ENCODE results near the gene DNAH5. TPM values are rescaled to one million over a fixed set of nuclear protein-coding genes. Genes with fewer than 3 reads are reported as not detected.

Gene DNAH5
- total RNA-seq, 1 experiment from 2014 or later: 0.14 TPM

DNA sequence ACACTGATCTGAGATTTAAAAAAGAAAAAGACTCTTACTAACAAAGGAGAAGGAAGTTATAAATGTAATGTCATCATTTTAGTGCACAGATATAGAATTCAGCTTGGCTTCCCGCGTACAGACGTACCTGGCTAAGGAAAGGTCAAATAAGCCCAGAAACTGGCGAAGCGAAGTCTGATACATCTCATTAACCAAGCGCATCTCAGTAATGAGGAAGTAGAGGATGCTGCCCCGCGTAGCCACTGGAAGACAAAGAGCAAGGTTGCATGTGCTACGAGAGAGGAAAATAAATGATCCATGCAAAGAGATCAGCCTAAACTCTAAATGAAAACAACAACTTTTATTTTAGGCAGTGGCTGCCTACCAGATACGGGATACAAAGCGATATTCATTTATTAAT lies 208.8 kb downstream of the DNAH5 start:
- Histone ChIP-seq H3K4me3 (ENCODE audit: low read depth, low read length) (no peak overlapping the region), H3K27me3 (replicated peaks; ENCODE audit: control insufficient read depth, insufficient read depth, low read length) (no peaks in the 10 kb centered on the region), H3K9me3 (no peaks in the 10 kb centered on the region), H3K4me1 (no peaks in the 10 kb centered on the region), H3K36me3 (ENCODE audit: control insufficient read depth, insufficient read depth, low read length) (no peaks in the 10 kb centered on the region)
- POLR2A ChIA-PET: no interaction called here
- no peaks in the 10 kb centered on the region for H3K4me1 Mint-ChIP-seq (ENCODE audit: low read depth, unreplicated experiment)
- no peak for DNase-seq
- peaks cover 18% of the 10 kb centered on the region for H3K27me3 Mint-ChIP-seq (ENCODE audit: insufficient read depth, unreplicated experiment)
- no peak overlapping the region for H3K4me3 Mint-ChIP-seq (ENCODE audit: unreplicated experiment)
- intact Hi-C loops (cut with micrococcal nuclease; ENCODE audit: unreplicated experiment): no loop called here
- TF ChIP-seq, protein P1, sequence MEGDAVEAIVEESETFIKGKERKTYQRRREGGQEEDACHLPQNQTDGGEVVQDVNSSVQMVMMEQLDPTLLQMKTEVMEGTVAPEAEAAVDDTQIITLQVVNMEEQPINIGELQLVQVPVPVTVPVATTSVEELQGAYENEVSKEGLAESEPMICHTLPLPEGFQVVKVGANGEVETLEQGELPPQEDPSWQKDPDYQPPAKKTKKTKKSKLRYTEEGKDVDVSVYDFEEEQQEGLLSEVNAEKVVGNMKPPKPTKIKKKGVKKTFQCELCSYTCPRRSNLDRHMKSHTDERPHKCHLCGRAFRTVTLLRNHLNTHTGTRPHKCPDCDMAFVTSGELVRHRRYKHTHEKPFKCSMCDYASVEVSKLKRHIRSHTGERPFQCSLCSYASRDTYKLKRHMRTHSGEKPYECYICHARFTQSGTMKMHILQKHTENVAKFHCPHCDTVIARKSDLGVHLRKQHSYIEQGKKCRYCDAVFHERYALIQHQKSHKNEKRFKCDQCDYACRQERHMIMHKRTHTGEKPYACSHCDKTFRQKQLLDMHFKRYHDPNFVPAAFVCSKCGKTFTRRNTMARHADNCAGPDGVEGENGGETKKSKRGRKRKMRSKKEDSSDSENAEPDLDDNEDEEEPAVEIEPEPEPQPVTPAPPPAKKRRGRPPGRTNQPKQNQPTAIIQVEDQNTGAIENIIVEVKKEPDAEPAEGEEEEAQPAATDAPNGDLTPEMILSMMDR (IDR thresholded peaks at IDR 0.05; ENCODE audit: insufficient read depth in 1 of 2, low read depth in 1 of 2, low read length in 1 of 2, severe bottlenecking in 1 of 2, unreplicated experiment in 1 of 2): no peak
- H3K36me3 Mint-ChIP-seq (ENCODE audit: insufficient read depth, unreplicated experiment): no peaks in the 10 kb centered on the region
- BruUV-seq (replicated peaks): no TSS peak
- no peak overlapping the region for H3K27ac Mint-ChIP-seq (ENCODE audit: unreplicated experiment)
- no peaks in the 10 kb centered on the region for H3K9me3 Mint-ChIP-seq (ENCODE audit: unreplicated experiment)
- CTCF ChIA-PET: no interaction called here

DNA sequence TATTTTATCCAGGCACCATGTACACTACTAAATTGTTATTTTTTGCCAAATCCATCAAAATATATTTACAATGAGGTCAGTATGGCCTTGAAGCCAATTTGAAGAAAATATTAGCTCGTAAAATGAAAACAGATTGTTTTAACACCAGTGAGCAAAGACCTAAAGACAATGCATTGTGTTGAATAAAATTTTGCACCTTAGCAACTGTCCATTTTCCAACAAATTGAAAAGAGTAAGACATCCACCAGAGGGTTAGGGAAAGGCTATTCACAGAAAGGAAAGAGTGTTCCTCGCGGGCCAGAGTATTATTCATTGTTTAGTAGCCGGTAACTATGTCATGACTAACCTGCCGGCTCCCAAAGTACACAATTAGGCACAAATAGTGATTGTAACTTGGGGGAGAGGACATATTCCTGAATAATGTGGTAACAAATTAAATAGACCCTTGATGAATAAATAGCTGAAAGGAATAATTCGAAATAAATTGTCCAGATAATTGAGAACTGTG lies 213.3 kb downstream of the DNAH5 start:
- ChIA-PET POLR2A (no interaction called here), CTCF (no interaction called here)
- peaks cover 7% of the 10 kb centered on the region for H3K27me3 Mint-ChIP-seq (ENCODE audit: insufficient read depth, unreplicated experiment)
- no peak overlapping the region for H3K4me3 Mint-ChIP-seq (ENCODE audit: unreplicated experiment)
- H3K9me3 ChIP-seq: no peaks in the 10 kb centered on the region
- no peak for DNase-seq
- TF ChIP-seq, protein P1 (IDR thresholded peaks at IDR 0.05; ENCODE audit: insufficient read depth in 1 of 2, low read depth in 1 of 2, low read length in 1 of 2, severe bottlenecking in 1 of 2, unreplicated experiment in 1 of 2): no peak
- H3K27me3 ChIP-seq (replicated peaks; ENCODE audit: control insufficient read depth, insufficient read depth, low read length): no peaks in the 10 kb centered on the region
- H3K9me3 Mint-ChIP-seq (ENCODE audit: unreplicated experiment): no peaks in the 10 kb centered on the region
- H3K4me1 Mint-ChIP-seq (ENCODE audit: low read depth, unreplicated experiment): no peaks in the 10 kb centered on the region
- intact Hi-C loops (cut with micrococcal nuclease; ENCODE audit: unreplicated experiment): no loop called here
- H3K27ac Mint-ChIP-seq (ENCODE audit: unreplicated experiment): no peak overlapping the region
- no peaks in the 10 kb centered on the region for H3K4me1 ChIP-seq
- no TSS peak for BruUV-seq (replicated peaks)
- no peaks in the 10 kb centered on the region for H3K36me3 Mint-ChIP-seq (ENCODE audit: insufficient read depth, unreplicated experiment)
- no peak overlapping the region for H3K4me3 ChIP-seq (ENCODE audit: low read depth, low read length)
- H3K36me3 ChIP-seq (ENCODE audit: control insufficient read depth, insufficient read depth, low read length): no peaks in the 10 kb centered on the region

DNA sequence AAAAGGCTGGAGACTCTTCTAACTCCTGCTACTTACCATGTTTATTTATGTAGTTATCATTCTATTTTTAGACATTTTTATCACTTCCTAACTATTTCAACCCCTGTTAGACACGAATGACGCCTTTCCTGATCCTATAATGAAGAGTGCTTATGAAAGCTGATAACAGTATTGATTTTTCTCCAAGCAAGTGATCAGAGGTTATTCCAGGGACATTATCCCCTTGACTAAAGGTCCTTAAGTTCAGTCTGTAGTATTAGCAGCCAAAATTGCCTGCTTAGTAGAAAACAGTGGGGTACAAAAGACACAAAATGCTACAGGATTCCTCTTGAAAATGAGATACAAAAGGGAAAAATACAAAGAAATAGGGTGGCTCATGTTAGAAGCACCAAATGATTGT lies 235.6 kb downstream of the DNAH5 start:
- TF ChIP-seq, protein P1 (IDR thresholded peaks at IDR 0.05; ENCODE audit: insufficient read depth in 1 of 2, low read depth in 1 of 2, low read length in 1 of 2, severe bottlenecking in 1 of 2, unreplicated experiment in 1 of 2): no peak
- no peaks in the 10 kb centered on the region for H3K9me3 ChIP-seq
- Mint-ChIP-seq H3K4me3 (ENCODE audit: unreplicated experiment) (no peak overlapping the region), H3K9me3 (ENCODE audit: unreplicated experiment) (no peaks in the 10 kb centered on the region), H3K27me3 (ENCODE audit: insufficient read depth, unreplicated experiment) (peaks cover 6% of the 10 kb centered on the region), H3K4me1 (ENCODE audit: low read depth, unreplicated experiment) (peaks cover 14% of the 10 kb centered on the region), H3K27ac (ENCODE audit: unreplicated experiment) (no peak overlapping the region), H3K36me3 (ENCODE audit: insufficient read depth, unreplicated experiment) (no peaks in the 10 kb centered on the region)
- ChIA-PET CTCF (no interaction called here), POLR2A (no interaction called here)
- H3K27me3 ChIP-seq (replicated peaks; ENCODE audit: control insufficient read depth, insufficient read depth, low read length): no peaks in the 10 kb centered on the region
- no peak for DNase-seq
- no peak overlapping the region for H3K4me3 ChIP-seq (ENCODE audit: low read depth, low read length)
- H3K36me3 ChIP-seq (ENCODE audit: control insufficient read depth, insufficient read depth, low read length): no peaks in the 10 kb centered on the region
- H3K4me1 ChIP-seq: peaks cover 6% of the 10 kb centered on the region
- no TSS peak for BruUV-seq (replicated peaks)
- intact Hi-C loops (cut with micrococcal nuclease; ENCODE audit: unreplicated experiment): no loop called here
